Measurements from ENCODE around the gene KAT7. TPM values are rescaled to one million over a fixed set of nuclear protein-coding genes. Genes with fewer than 3 reads are reported as not detected.

Gene KAT7
- total RNA-seq, 1 experiment from 2014 or later: 79.5 TPM

DNA sequence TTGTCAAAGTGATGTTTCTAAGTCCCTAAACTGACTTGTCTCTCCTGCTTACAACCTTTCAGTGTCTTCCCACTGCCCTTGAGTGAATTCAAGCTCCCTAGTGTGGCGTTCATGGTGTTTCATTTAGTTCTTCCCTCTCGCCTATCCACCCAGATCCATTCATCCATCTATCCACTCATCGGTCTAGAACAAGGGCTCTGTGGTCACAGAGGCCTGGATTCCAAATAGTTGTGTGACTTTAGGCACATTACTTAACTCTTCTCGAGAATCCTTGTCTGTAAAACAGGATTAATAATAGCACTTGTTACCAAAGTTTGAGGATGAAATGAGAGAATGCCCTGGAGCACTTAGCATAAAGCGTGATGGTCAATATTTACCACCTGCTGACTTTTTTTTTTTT lies 60.3 kb downstream of the KAT7 start:
- ChIA-PET RAD21 (ENCODE audit: low non-redundant PET in 1 of 2, low total read pairs in 2 of 2, uncharacterized antibody in 2 of 2, unreplicated experiment in 2 of 2) (no interaction called here), POLR2A (no interaction called here), CTCF (interaction anchor here (3.2 kb wide), 1 partner anchor 149 kb away, joined by 12 read pairs; no protein-coding TSS in a partner anchor)
- peaks cover 0 to 8% of the 10 kb centered on the region in 2 experiments; a peak in 2 of 4 replicates for H3K4me1 ChIP-seq (ENCODE audit: control insufficient read depth in 1 of 2, insufficient read depth in 2 of 2, low read length in 2 of 2)
- no peaks in the 10 kb centered on the region for H3K9me3 ChIP-seq (ENCODE audit: control insufficient read depth in 1 of 2, insufficient read depth in 1 of 2, low read depth in 1 of 2, low read length in 2 of 2)
- H2AFZ ChIP-seq (ENCODE audit: low read depth, low read length, poor library complexity, severe bottlenecking): no peak overlapping the region
- TF ChIP-seq, protein P1, sequence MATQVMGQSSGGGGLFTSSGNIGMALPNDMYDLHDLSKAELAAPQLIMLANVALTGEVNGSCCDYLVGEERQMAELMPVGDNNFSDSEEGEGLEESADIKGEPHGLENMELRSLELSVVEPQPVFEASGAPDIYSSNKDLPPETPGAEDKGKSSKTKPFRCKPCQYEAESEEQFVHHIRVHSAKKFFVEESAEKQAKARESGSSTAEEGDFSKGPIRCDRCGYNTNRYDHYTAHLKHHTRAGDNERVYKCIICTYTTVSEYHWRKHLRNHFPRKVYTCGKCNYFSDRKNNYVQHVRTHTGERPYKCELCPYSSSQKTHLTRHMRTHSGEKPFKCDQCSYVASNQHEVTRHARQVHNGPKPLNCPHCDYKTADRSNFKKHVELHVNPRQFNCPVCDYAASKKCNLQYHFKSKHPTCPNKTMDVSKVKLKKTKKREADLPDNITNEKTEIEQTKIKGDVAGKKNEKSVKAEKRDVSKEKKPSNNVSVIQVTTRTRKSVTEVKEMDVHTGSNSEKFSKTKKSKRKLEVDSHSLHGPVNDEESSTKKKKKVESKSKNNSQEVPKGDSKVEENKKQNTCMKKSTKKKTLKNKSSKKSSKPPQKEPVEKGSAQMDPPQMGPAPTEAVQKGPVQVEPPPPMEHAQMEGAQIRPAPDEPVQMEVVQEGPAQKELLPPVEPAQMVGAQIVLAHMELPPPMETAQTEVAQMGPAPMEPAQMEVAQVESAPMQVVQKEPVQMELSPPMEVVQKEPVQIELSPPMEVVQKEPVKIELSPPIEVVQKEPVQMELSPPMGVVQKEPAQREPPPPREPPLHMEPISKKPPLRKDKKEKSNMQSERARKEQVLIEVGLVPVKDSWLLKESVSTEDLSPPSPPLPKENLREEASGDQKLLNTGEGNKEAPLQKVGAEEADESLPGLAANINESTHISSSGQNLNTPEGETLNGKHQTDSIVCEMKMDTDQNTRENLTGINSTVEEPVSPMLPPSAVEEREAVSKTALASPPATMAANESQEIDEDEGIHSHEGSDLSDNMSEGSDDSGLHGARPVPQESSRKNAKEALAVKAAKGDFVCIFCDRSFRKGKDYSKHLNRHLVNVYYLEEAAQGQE (IDR thresholded peaks at IDR 0.05; ENCODE audit: low read depth): no peak
- no peak for TF ChIP-seq ZFX (IDR thresholded peaks at IDR 0.05)
- TF ChIP-seq, protein P2, sequence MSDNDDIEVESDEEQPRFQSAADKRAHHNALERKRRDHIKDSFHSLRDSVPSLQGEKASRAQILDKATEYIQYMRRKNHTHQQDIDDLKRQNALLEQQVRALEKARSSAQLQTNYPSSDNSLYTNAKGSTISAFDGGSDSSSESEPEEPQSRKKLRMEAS (IDR thresholded peaks at IDR 0.05): no peak
- no peak for TF ChIP-seq POLR2AphosphoS5 (IDR thresholded peaks at IDR 0.05; ENCODE audit: low read depth, low read length)
- TF ChIP-seq, protein P3, sequence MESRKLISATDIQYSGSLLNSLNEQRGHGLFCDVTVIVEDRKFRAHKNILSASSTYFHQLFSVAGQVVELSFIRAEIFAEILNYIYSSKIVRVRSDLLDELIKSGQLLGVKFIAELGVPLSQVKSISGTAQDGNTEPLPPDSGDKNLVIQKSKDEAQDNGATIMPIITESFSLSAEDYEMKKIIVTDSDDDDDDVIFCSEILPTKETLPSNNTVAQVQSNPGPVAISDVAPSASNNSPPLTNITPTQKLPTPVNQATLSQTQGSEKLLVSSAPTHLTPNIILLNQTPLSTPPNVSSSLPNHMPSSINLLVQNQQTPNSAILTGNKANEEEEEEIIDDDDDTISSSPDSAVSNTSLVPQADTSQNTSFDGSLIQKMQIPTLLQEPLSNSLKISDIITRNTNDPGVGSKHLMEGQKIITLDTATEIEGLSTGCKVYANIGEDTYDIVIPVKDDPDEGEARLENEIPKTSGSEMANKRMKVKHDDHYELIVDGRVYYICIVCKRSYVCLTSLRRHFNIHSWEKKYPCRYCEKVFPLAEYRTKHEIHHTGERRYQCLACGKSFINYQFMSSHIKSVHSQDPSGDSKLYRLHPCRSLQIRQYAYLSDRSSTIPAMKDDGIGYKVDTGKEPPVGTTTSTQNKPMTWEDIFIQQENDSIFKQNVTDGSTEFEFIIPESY (IDR thresholded peaks at IDR 0.05; ENCODE audit: extremely low read depth, insufficient replicate concordance, low read length): no peak
- TF ChIP-seq ELF1 (IDR thresholded peaks at IDR 0.05; ENCODE audit: borderline replicate concordance, low read depth): no peak
- ATAC-seq (no peak), DNase-seq (ENCODE audit: low read depth, low spot score) (no peak)
- no peak overlapping the region for H3K4me3 ChIP-seq (replicated peaks in 1 of 2; ENCODE audit: low read depth in 1 of 2, low read length in 2 of 2)
- H3K4me2 ChIP-seq (ENCODE audit: low read length): no peak overlapping the region
- H3K27ac ChIP-seq (ENCODE audit: low read depth, low read length): no peak overlapping the region
- H3K9me2 ChIP-seq (ENCODE audit: insufficient read depth): no peaks in the 10 kb centered on the region
- H3K27me3 ChIP-seq (ENCODE audit: insufficient read depth, low read length): no peaks in the 10 kb centered on the region
- intact Hi-C loops (cut with micrococcal nuclease): no loop called here
- H4K20me1 ChIP-seq (ENCODE audit: insufficient read depth): no peaks in the 10 kb centered on the region
- H3K36me3 ChIP-seq (ENCODE audit: control insufficient read depth in 1 of 2, insufficient read depth in 2 of 2, low read length in 2 of 2): no peaks in the 10 kb centered on the region
- H3K9ac ChIP-seq (ENCODE audit: low read length): no peak overlapping the region
- H3K79me2 ChIP-seq (ENCODE audit: insufficient read depth, low read length): no peaks in the 10 kb centered on the region
- no TSS peak for BruUV-seq (replicated peaks)

Data from HCT116 (cell line).